OCI-LY1 (cell line): ENCODE results near the gene LMBR1.

Experiments used
- EZH2 ChIP-seq: fragments of 200-600 bp; sonication (generic), shearing (Covaris generic); IDR thresholded peaks from 2 replicates; pipeline ENCODE4 v1.8.0; 2017; ENCODE audit warnings: borderline replicate concordance, mixed run types, mild to moderate bottlenecking, antibody characterized with exemption, low read length, moderate library complexity, mixed read lengths
- TF ChIP-seq, protein P1 (sequence below): fragments of 200-600 bp; sonication (generic), shearing (Covaris generic); IDR thresholded peaks from 2 replicates; pipeline ENCODE4 v1.5.1; 2017; ENCODE audit warnings: mild to moderate bottlenecking, antibody characterized with exemption, low read length, moderate library complexity, mixed read lengths

DNA sequence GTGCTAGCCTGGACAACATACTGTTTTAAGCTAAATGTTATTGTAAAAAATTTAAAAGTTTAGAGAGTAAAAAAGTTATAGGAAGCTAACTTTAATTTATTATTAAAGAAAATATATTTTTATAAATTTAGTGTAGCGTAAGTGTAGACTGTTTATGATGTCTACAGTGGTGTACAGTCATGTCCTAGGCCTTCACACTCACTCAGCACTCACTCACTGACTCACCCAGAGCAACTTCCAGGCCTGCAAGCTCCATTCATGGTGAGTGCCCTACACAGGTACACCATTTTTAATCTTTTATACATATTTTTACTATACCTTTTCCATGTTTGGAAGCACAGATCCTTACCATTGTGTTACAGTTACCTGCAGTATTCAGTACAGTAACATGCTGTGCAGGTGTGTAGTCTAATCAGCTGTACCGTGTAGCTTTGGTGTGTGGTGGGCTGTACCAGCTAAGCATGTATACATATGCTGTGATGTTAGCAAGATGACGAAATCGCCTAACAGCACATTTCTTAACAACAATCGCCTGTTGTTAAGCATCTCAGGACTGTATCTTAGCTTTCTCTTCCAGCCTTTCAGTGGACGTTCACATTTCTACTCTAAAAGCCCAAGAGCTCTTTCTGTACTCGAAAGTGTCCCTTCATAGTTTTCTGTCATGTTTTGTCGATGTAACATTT is 240.0 kb downstream of the LMBR1 start:
- TF ChIP-seq, protein P1, sequence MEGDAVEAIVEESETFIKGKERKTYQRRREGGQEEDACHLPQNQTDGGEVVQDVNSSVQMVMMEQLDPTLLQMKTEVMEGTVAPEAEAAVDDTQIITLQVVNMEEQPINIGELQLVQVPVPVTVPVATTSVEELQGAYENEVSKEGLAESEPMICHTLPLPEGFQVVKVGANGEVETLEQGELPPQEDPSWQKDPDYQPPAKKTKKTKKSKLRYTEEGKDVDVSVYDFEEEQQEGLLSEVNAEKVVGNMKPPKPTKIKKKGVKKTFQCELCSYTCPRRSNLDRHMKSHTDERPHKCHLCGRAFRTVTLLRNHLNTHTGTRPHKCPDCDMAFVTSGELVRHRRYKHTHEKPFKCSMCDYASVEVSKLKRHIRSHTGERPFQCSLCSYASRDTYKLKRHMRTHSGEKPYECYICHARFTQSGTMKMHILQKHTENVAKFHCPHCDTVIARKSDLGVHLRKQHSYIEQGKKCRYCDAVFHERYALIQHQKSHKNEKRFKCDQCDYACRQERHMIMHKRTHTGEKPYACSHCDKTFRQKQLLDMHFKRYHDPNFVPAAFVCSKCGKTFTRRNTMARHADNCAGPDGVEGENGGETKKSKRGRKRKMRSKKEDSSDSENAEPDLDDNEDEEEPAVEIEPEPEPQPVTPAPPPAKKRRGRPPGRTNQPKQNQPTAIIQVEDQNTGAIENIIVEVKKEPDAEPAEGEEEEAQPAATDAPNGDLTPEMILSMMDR, result no peak
- TF ChIP-seq EZH2, result no peak
